ENCODE measurements around the gene KRT71.
"Not testable (repeated sequence)": the region's sequence is repeated elsewhere in the genome, so short reads cannot be mapped to it uniquely, and the experiment has no call there.

Gene KRT71

DNA sequence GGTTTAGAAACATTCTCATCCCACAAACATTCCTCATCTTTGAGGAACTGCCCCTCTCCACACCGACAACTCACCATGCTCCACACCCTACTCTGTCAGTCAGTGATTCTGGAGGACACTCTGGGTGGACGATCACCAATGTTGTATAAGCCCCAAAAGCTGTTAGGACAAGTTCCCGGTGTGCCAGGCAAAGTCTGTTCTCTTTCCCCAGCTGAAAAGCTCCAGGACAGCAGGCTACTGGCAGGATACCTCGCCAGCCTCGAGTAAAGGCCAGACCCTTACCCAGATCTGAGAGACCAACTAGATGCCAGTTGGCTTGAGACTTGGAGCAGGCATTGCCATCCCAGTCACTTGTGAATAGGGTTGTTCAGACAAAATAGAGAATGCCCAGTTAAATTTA, 44.7 kb downstream of the KRT71 start:
- ChIA-PET POLR2A (ENCODE audit: low non-redundant PET) (no interaction called here), CTCF (interaction anchor here (0.9 kb wide), 1 partner anchor 126 kb away, joined by 4 read pairs; no protein-coding TSS in a partner anchor)
- no peak overlapping the region for H3K27ac ChIP-seq
- TF ChIP-seq, protein P1, sequence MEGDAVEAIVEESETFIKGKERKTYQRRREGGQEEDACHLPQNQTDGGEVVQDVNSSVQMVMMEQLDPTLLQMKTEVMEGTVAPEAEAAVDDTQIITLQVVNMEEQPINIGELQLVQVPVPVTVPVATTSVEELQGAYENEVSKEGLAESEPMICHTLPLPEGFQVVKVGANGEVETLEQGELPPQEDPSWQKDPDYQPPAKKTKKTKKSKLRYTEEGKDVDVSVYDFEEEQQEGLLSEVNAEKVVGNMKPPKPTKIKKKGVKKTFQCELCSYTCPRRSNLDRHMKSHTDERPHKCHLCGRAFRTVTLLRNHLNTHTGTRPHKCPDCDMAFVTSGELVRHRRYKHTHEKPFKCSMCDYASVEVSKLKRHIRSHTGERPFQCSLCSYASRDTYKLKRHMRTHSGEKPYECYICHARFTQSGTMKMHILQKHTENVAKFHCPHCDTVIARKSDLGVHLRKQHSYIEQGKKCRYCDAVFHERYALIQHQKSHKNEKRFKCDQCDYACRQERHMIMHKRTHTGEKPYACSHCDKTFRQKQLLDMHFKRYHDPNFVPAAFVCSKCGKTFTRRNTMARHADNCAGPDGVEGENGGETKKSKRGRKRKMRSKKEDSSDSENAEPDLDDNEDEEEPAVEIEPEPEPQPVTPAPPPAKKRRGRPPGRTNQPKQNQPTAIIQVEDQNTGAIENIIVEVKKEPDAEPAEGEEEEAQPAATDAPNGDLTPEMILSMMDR (conservative IDR thresholded peaks at IDR 0.05; ENCODE audit: low read depth): no peak
- no peak for DNase-seq (ENCODE audit: low spot score)

DNA sequence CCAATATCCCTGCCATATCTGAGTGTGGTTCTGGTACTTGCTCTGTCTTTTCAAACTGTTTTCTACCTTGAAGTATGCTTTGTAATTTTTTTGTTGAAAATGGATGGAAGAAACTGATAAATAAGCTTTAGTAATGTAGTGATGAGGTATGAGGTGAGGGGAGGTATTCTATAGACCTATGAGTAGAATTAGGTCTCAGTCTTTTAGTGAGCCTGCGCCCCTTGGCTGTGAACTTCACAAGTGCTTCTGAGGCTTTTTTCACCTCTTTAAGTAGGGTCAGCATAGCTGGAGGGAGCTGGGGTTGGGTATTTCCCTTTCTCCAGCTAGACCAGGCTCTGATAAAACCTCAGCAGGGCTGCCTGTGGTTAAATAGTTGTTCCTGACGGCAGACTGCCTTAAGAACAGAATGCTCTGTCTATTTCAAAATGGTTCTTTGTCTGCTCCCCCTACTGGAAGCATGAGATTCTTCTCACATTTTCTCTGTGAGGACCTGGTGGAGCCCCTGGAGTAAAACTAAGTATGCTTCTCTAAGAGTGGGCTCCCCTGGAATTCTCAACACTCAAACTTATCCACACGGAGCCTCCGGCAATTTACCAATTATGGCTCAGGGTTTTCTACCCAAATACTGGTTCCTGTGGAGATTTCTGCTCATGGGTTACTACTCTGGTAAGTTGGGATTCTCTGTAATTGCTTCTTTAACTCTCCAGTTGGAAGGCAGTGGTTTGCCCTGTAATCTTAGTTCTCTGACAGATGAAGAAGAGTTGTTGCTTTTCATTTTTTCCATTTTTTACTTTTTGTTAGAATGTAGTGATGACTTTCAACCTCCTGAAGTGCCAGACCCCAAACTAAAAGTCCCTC, 45.9 kb downstream of the KRT71 start:
- no peak for DNase-seq (ENCODE audit: low spot score)
- CTCF ChIA-PET: interaction anchor here (0.9 to 1.1 kb wide), 2 partner anchors 18 to 125 kb away, joined by 3 to 4 read pairs; no protein-coding TSS in a partner anchor

DNA sequence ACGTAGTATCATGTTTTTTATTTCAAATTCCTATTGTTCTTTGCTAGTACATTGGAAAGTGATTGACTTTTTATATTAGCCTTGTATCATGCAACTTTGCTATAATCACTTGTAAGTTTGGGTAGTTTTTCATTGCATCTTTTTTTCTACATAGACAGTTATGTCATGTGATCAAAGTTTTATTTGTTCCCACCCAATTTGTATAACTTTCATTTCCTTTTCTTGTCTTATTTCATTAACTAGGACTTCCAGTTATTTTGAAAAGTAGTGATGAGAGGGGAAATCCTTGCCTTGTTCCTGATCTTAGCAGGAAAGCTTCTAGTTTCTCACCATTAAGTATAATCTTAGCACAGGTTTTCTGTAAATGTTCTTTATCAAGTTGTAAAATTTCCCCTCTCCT, 50.1 kb downstream of the KRT71 start:
- POLR2A ChIA-PET (ENCODE audit: low non-redundant PET): no interaction called here
- DNase-seq (ENCODE audit: low spot score): no peak
- no peak overlapping the region for H3K27ac ChIP-seq
- TF ChIP-seq, protein P1 (conservative IDR thresholded peaks at IDR 0.05; ENCODE audit: low read depth): no peak
- CTCF ChIA-PET: interaction anchor here (0.6 kb wide), 1 partner anchor 77 kb away, joined by 3 read pairs; no protein-coding TSS in a partner anchor

More for the DNA sequence above, 45.9 kb downstream of the KRT71 start:
- POLR2A ChIA-PET (ENCODE audit: low non-redundant PET): no interaction called here
- TF ChIP-seq, protein P1 (conservative IDR thresholded peaks at IDR 0.05; ENCODE audit: low read depth): peak; percentile 62
- no peak overlapping the region for H3K27ac ChIP-seq

DNA sequence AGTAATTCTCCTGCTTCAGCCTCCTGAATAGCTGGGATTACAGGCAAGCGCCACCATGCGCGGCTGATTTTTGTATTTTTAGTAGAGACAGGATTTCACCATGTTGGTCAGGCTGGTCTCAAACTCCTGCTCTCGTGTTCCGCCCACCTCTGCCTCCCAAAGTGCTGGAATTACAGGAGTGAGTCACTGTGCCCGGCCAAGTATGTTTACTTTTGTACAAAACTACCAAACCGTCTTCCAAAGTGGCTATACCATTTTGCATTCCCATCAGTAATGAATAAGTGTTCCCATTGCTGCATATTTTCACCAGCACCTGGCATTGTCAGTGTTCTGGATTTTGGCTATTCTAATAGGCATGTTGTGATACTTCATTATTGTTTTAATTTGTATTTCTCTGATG, 51.5 kb downstream of the KRT71 start:
- CTCF ChIA-PET: no interaction called here
- TF ChIP-seq, protein P1 (conservative IDR thresholded peaks at IDR 0.05; ENCODE audit: low read depth): no peak
- no peak for DNase-seq (ENCODE audit: low spot score)
- POLR2A ChIA-PET (ENCODE audit: low non-redundant PET): no interaction called here
- no peak overlapping the region for H3K27ac ChIP-seq

DNA sequence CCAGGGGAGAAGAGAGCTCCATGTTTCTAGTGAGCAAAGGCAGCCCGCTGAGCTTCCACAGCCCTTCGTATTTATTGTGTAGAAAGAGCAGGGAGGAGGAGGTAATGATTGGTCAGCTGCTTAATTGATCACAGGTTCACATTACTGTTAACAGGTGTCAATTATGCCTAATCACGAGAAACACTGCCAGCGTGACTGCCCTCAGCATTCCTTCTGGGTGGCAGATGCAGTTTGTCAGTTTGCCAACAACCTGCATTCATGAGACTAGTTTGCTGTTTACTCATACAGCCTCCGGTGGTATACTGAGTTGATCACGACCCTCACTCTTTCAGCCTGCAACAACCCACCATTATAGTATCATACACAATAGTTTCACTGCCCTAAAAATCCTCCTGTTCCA, 52.4 kb downstream of the KRT71 start:
- H3K27ac ChIP-seq; DNase-seq (ENCODE audit: low spot score); CTCF ChIA-PET: not testable (repeated sequence)
- POLR2A ChIA-PET (ENCODE audit: low non-redundant PET): interaction anchor here (0.6 kb wide), 1 partner anchor 262 kb away, joined by 3 read pairs; no protein-coding TSS in a partner anchor

DNA sequence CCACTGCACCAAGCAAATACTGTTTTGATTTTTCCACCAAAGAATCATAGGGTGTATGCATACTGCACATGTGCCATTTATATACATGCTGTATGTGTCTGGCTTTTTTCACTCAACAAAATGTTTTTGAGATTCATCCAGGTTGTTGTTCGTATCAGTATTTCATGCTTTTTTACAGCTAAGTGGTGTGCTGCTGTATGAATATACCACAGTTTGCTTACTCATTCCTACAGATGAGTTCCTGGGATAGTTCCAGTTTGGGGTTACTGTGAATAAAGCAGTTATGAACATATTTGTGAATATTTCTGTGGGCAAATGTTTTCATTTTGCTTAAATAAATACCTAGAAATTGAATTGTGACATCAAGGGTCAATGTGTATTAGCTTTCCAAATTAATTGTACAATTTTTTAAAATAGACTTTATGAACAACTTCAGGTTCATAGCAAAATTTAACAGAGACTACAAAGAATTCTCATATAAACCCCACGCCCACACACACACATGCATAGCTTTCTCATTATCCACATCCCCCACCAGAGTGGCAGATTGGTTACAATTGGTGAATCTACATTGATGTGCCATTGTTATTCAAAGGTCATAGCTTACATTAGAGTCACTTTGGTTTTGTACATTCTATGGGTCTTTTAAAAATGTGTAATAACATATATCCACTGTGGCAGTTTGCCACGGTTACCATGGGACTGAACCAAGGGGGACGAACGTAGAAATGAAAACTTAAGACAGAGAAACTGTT, 53.0 kb downstream of the KRT71 start:
- ChIA-PET CTCF (interaction anchor here (1.0 kb wide), 1 partner anchor 333 kb away, joined by 7 read pairs; no protein-coding TSS in a partner anchor), POLR2A (ENCODE audit: low non-redundant PET) (interaction anchor here (0.6 kb wide), 1 partner anchor 262 kb away, joined by 3 read pairs; no protein-coding TSS in a partner anchor)
- TF ChIP-seq, protein P1 (conservative IDR thresholded peaks at IDR 0.05; ENCODE audit: low read depth): no peak
- H3K27ac ChIP-seq: no peak overlapping the region
- no peak for DNase-seq (ENCODE audit: low spot score)
